A673 (cell line): ENCODE data around the gene PSTK. TPM values are rescaled to one million over a fixed set of nuclear protein-coding genes. Genes with fewer than 3 reads are reported as not detected.

Experiments used
- BruUV-seq: library from RNA; stranded (reverse); fragments of 400-500 nt; replicated peaks from 2 replicates; lab custom pipeline; 2021; lab: Mats Ljungman, UMichigan
- CTCF ChIA-PET: fragments of 300-600 bp; sonication (Branson Sonifier 250); formaldehyde crosslinking; loops from one replicate; lab custom pipeline; 2022; ENCODE audit warnings: antibody characterized with exemption; lab: Charles Lee
- POLR2A ChIA-PET: fragments of 300-600 bp; sonication (Branson Sonifier 250); formaldehyde crosslinking; loops from one replicate; lab custom pipeline; 2022; ENCODE audit warnings: antibody characterized with exemption; ENCODE audit not compliant: low non-redundant PET; lab: Charles Lee
- DNase-seq: peaks from one replicate; pipeline ENCODE4 v3.0.0-alpha.2; 2015; ENCODE audit warnings: low spot score
- H3K27ac ChIP-seq: fragments of 200-600 bp; sonication (generic); 2 replicates; pipeline ENCODE4 v1.5.1; 2016; ENCODE audit warnings: mixed run types, low read depth, mild to moderate bottlenecking, mixed read lengths, antibody characterized with exemption, low read length; ENCODE audit not compliant: poor library complexity, severe bottlenecking
- H3K27me3 ChIP-seq: fragments of 200-600 bp; sonication (generic); replicated peaks from 2 replicates; pipeline ENCODE4 v1.6.1; 2017; ENCODE audit warnings: mixed run types, low read depth, mild to moderate bottlenecking, mixed read lengths, antibody characterized with exemption, low read length; ENCODE audit not compliant: insufficient read depth, poor library complexity
- H3K36me3 ChIP-seq: fragments of 200-600 bp; sonication (generic); 2 replicates; pipeline ENCODE4 v1.6.1; 2016; ENCODE audit warnings: mixed run types, mild to moderate bottlenecking, mixed read lengths, antibody characterized with exemption, low read length; ENCODE audit not compliant: insufficient read depth, poor library complexity, severe bottlenecking
- H3K4me1 ChIP-seq: fragments of 200-600 bp; sonication (generic); 2 replicates; pipeline ENCODE4 v1.6.1; 2017; ENCODE audit warnings: mixed run types, mild to moderate bottlenecking, mixed read lengths, antibody characterized with exemption, low read length; ENCODE audit not compliant: insufficient read depth, poor library complexity, severe bottlenecking
- H3K4me3 ChIP-seq: fragments of 200-600 bp; sonication (generic); 2 replicates; pipeline ENCODE4 v1.5.1; 2016; ENCODE audit warnings: low read depth, mixed run types, mild to moderate bottlenecking, mixed read lengths, low read length; ENCODE audit not compliant: poor library complexity, severe bottlenecking
- H3K9me3 ChIP-seq: fragments of 200-600 bp; sonication (generic); 2 replicates; pipeline ENCODE4 v1.6.1; 2016; ENCODE audit warnings: mixed run types, low read depth, mild to moderate bottlenecking, mixed read lengths, antibody characterized with exemption, low read length; ENCODE audit not compliant: poor library complexity, severe bottlenecking
- EZH2 ChIP-seq: fragments of 200-600 bp; sonication (generic); IDR thresholded peaks from 2 replicates; pipeline ENCODE4 v1.6.1; 2017; ENCODE audit warnings: borderline replicate concordance, low read depth, mild to moderate bottlenecking, mixed read lengths, antibody characterized with exemption, low read length; ENCODE audit not compliant: poor library complexity, severe bottlenecking
- intact Hi-C: fragments of 100-400 bp; cut with micrococcal nuclease; formaldehyde crosslinking; loops from one replicate; pipeline ENCODE4 v1.10.0; 2022; ENCODE audit not compliant: unreplicated experiment
- total RNA-seq: library from RNA; stranded (reverse); gene quantifications from 2 replicates; pipeline ENCODE4 v1.2.3, GENCODE V29; 2021
- TF ChIP-seq, protein P1 (sequence below): fragments of 300-800, 200-600 bp; sonication (generic); conservative IDR thresholded peaks from 2 replicates; pipeline ENCODE4 v1.5.1; 2017; ENCODE audit warnings: low read depth, mild to moderate bottlenecking, antibody characterized with exemption, low read length, moderate library complexity, mixed read lengths

The PSTK gene
- total RNA-seq, 1 experiment from 2014 or later = 5.7 TPM

DNA sequence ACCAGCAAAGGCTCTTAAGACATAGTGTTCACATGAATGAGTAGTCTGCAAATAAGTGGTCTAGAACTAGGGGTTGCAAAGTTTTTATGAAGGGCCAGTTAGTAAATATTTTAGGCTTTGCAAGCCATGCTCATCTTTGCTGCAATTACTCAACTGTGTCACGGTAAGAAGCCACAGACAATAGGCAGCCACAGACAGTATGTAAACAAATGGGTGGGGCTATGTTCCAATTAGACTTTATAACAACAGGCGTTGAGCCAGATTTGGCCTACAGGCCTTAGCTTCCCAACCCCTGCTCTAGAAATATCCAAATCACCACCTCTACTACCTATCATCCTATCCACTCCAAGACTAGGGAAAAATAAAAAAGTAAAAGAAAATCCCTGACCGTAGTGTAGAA is 19.1 kb downstream of the PSTK start:
- Histone ChIP-seq H3K9me3 (no peaks in the 10 kb centered on the region), H3K27me3 (no peaks in the 10 kb centered on the region), H3K4me3 (no peak overlapping the region), H3K4me1 (no peaks in the 10 kb centered on the region), H3K36me3 (peaks cover 14% of the 10 kb centered on the region), H3K27ac (no peak overlapping the region)
- POLR2A ChIA-PET = no interaction called here
- BruUV-seq = no TSS peak
- CTCF ChIA-PET = no interaction called here
- no peak for TF ChIP-seq EZH2
- TF ChIP-seq, protein P1, sequence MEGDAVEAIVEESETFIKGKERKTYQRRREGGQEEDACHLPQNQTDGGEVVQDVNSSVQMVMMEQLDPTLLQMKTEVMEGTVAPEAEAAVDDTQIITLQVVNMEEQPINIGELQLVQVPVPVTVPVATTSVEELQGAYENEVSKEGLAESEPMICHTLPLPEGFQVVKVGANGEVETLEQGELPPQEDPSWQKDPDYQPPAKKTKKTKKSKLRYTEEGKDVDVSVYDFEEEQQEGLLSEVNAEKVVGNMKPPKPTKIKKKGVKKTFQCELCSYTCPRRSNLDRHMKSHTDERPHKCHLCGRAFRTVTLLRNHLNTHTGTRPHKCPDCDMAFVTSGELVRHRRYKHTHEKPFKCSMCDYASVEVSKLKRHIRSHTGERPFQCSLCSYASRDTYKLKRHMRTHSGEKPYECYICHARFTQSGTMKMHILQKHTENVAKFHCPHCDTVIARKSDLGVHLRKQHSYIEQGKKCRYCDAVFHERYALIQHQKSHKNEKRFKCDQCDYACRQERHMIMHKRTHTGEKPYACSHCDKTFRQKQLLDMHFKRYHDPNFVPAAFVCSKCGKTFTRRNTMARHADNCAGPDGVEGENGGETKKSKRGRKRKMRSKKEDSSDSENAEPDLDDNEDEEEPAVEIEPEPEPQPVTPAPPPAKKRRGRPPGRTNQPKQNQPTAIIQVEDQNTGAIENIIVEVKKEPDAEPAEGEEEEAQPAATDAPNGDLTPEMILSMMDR = no peak
- DNase-seq = no peak
- intact Hi-C loops = no loop called here

DNA sequence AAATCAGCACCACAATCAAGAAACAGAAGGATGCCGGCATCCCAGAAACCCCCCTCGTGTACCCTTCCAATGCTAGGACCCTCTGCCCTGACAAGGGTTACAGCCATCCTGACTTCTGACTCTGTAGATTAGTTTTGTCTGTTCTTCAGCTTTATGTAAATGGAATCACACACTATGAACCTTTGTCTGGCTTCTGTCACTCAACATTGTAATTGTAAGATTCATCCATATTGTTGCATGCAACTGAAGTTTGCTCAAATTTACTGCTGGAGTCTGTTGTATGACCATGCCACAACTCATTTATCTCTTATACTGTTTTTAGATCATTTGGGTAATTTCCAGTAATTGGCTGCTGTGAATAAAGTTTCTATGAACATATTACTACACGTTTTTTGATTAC is 20.0 kb downstream of the PSTK start:
- CTCF ChIA-PET = no interaction called here
- no peak for DNase-seq
- Histone ChIP-seq H3K9me3 (no peaks in the 10 kb centered on the region), H3K27me3 (no peaks in the 10 kb centered on the region), H3K4me1 (no peaks in the 10 kb centered on the region), H3K4me3 (no peak overlapping the region), H3K36me3 (peaks cover 11% of the 10 kb centered on the region), H3K27ac (no peak overlapping the region)
- POLR2A ChIA-PET = no interaction called here
- intact Hi-C loops = no loop called here
- BruUV-seq = no TSS peak
- TF ChIP-seq EZH2 = no peak
- TF ChIP-seq, protein P1 = no peak

DNA sequence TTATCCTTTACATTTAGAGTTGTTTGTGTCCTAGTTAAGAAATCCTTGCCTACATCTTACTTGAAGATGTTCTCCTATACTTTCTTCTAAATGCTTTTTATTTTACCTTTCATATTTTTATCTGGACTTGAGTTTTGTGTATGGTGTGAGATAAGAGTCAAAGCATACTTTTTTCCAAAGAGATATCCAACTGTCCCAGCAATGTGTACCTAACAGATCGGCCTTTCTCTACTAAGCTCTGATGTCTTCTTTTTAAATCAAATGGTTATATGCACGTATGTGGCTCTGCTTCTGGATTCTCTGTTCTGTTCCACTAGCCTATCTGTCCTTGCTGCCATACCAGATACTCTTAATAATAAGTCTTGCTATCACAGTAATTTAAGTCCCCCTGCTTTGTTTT is 21.2 kb downstream of the PSTK start:
- H3K9me3 ChIP-seq = no peaks in the 10 kb centered on the region
- H3K4me1 ChIP-seq = no peaks in the 10 kb centered on the region
- CTCF ChIA-PET = no interaction called here
- POLR2A ChIA-PET = no interaction called here
- TF ChIP-seq EZH2 = no peak
- TF ChIP-seq, protein P1 = no peak
- H3K27ac ChIP-seq = no peak overlapping the region
- no TSS peak for BruUV-seq
- H3K36me3 ChIP-seq = peaks cover 11% of the 10 kb centered on the region
- H3K4me3 ChIP-seq = no peak overlapping the region
- H3K27me3 ChIP-seq = no peaks in the 10 kb centered on the region
- DNase-seq = no peak
- intact Hi-C loops = no loop called here
